Stimulated activated CD4-positive, alpha-beta T cell treated with anti-CD3 and anti-CD28 coated beads, Interleukin-1b, Interleukin-23, amount 100 ng/mL, for 24 hours (primary cell): Measurements from ENCODE around the gene RCAN2.

Experiments
- DNase-seq, 4 experiments: peaks; one replicate each; pipeline ENCODE4 v3.0.0-alpha.2; 2020; ENCODE audit warnings: low read depth in 4 of 4, low spot score in 1 of 4

RCAN2 gene

GRCh38 chr6:46219661-46220060, 271.6 kb downstream of the RCAN2 start:
- no peak for DNase-seq

GRCh38 chr6:46218457-46218856, 272.8 kb downstream of the RCAN2 start:
- DNase-seq: no peak

GRCh38 chr6:46217671-46218131, 273.5 kb downstream of the RCAN2 start:
- DNase-seq: no peak

- no peak for DNase-seq
Observed at GRCh38 chr6:46216879-46217278, 274.4 kb downstream of the RCAN2 start.

- DNase-seq: no peak
Observed at GRCh38 chr6:46215777-46216176, 275.5 kb downstream of the RCAN2 start.

- no peak for DNase-seq
Observed at GRCh38 chr6:46215213-46215612, 276.0 kb downstream of the RCAN2 start.

- no peak for DNase-seq
Observed at GRCh38 chr6:46211917-46212316, 279.3 kb downstream of the RCAN2 start.

- DNase-seq: no peak
Observed at GRCh38 chr6:46210294-46210693, 281.0 kb downstream of the RCAN2 start.

- no peak for DNase-seq
Observed at GRCh38 chr6:46208303-46208702, 282.9 kb downstream of the RCAN2 start.

- no peak for DNase-seq
Observed at GRCh38 chr6:46207174-46207573, 284.1 kb downstream of the RCAN2 start.

GRCh38 chr6:46204880-46205650, 286.2 kb downstream of the RCAN2 start:
- no peak for DNase-seq

- DNase-seq: no peak
Observed at GRCh38 chr6:46203391-46204177, 287.7 kb downstream of the RCAN2 start.

GRCh38 chr6:46201702-46202101, 289.5 kb downstream of the RCAN2 start:
- DNase-seq: no peak

- DNase-seq: no peak
Observed at GRCh38 chr6:46199387-46199786, 291.9 kb downstream of the RCAN2 start.

- no peak for DNase-seq
Observed at GRCh38 chr6:46191961-46192360, 299.3 kb downstream of the RCAN2 start.

- no peak for DNase-seq
Observed at GRCh38 chr6:46190889-46191288, 300.4 kb downstream of the RCAN2 start.

GRCh38 chr6:46189726-46190125, 301.5 kb downstream of the RCAN2 start:
- DNase-seq: no peak

- no peak for DNase-seq
Observed at GRCh38 chr6:46186583-46186982, 304.7 kb downstream of the RCAN2 start.

- DNase-seq: no peak
Observed at GRCh38 chr6:46184114-46184513, 307.1 kb downstream of the RCAN2 start.

GRCh38 chr6:46175976-46176375, 315.3 kb downstream of the RCAN2 start:
- DNase-seq: no peak

- DNase-seq: no peak
Observed at GRCh38 chr6:46175446-46175845, 315.8 kb downstream of the RCAN2 start.

GRCh38 chr6:46174904-46175303, 316.3 kb downstream of the RCAN2 start:
- DNase-seq: no peak
